GM23338 (cell line): Measurements from ENCODE around the gene ZHX3.

Experiments used
- CREB1 ChIP-seq: fragments of 250-450 bp; sonication (Bioruptor Pico); IDR thresholded peaks from 2 replicates; pipeline ENCODE4 v1.5.0; 2020; ENCODE audit warnings: low read depth, mild to moderate bottlenecking, moderate library complexity
- CTCF ChIP-seq, 2 experiments: fragments of 200-600 bp in 1 of 2; sonication (generic) in 1 of 2; conservative IDR thresholded peaks; 2 replicates each; pipeline versions ENCODE4 v1.5.1 to v1.6.1; 2016 to 2017; ENCODE audit warnings: antibody characterized with exemption in 2 of 2, low read depth in 2 of 2, mild to moderate bottlenecking in 2 of 2, moderate library complexity in 1 of 2
- ETS1 ChIP-seq: IDR thresholded peaks from 2 replicates; pipeline ENCODE4 v1.6.1; 2016; ENCODE audit warnings: antibody characterized with exemption
- EZH2 ChIP-seq: fragments of 200-600 bp; sonication (generic); IDR thresholded peaks from one replicate; pipeline ENCODE4 v1.8.0; 2017; ENCODE audit warnings: antibody characterized with exemption, mild to moderate bottlenecking, low read depth; ENCODE audit not compliant: unreplicated experiment
- EZH2phosphoT487 ChIP-seq: fragments of 200-600 bp; sonication (generic); IDR thresholded peaks from one replicate; pipeline ENCODE4 v1.8.1; 2018; ENCODE audit warnings: antibody characterized with exemption; ENCODE audit not compliant: unreplicated experiment
- JUNB ChIP-seq: IDR thresholded peaks from one replicate; pipeline ENCODE4 v1.6.1; 2016; ENCODE audit warnings: antibody characterized with exemption; ENCODE audit not compliant: unreplicated experiment
- NANOG ChIP-seq: IDR thresholded peaks from 2 replicates; pipeline ENCODE4 v1.6.1; 2016; ENCODE audit warnings: antibody characterized with exemption, borderline replicate concordance
- POLR2AphosphoS5 ChIP-seq: IDR thresholded peaks from 2 replicates; pipeline ENCODE4 v1.6.1; 2016; ENCODE audit warnings: antibody characterized with exemption, low read depth
- REST ChIP-seq: IDR thresholded peaks from one replicate; pipeline ENCODE4 v1.6.1; 2018; ENCODE audit warnings: antibody characterized with exemption; ENCODE audit not compliant: unreplicated experiment
- STAT1 ChIP-seq: IDR thresholded peaks from one replicate; pipeline ENCODE4 v1.6.1; 2016; ENCODE audit warnings: antibody characterized with exemption; ENCODE audit not compliant: unreplicated experiment
- ZNF114 ChIP-seq: fragments of 250-450 bp; sonication (Bioruptor Pico); IDR thresholded peaks from 2 replicates; pipeline ENCODE4 v1.5.0; 2020; ENCODE audit warnings: mild to moderate bottlenecking, moderate library complexity

- TF ChIP-seq EZH2phosphoT487 (no peak), STAT1 (no peak), POLR2AphosphoS5 (no peak), CTCF (conservative IDR thresholded peaks at IDR 0.05; ENCODE audit: low read depth in 2 of 2) (no peak), EZH2 (no peak), REST (no peak), ZNF114 (CRISPR knock-in tag) (no peak), JUNB (no peak), CREB1 (CRISPR knock-in tag) (no peak), NANOG (no peak), ETS1 (no peak)
These were observed 185.7 kb downstream of the ZHX3 start for GRCh38 chr20:41131594-41132387.
